OCI-LY7 (cell line): ENCODE results near the gene SARDH. TPM values are rescaled to one million over a fixed set of nuclear protein-coding genes. Genes with fewer than 3 reads are reported as not detected.
A peak's percentile ranks its signal among the peaks of the same experiment; 100 is the strongest.

Experiments
- BruUV-seq: library from RNA; stranded (reverse); fragments of 400-500 nt; replicated peaks from 2 replicates; lab custom pipeline; 2021; lab: Mats Ljungman, UMichigan
- CTCF ChIA-PET: fragments of 300-600 bp; sonication (Branson Sonifier 250); formaldehyde crosslinking; loops from one replicate; lab custom pipeline; 2022; ENCODE audit warnings: antibody characterized with exemption; ENCODE audit not compliant: unreplicated experiment; lab: Charles Lee
- POLR2A ChIA-PET: fragments of 300-600 bp; sonication (Branson Sonifier 250); formaldehyde crosslinking; loops from one replicate; lab custom pipeline; 2022; ENCODE audit warnings: antibody characterized with exemption; lab: Charles Lee
- DNase-seq: peaks from one replicate; pipeline ENCODE4 v3.0.0-alpha.2; 2015; ENCODE audit warnings: low spot score
- H2AFZ ChIP-seq: fragments of 200-600 bp; sonication (generic), shearing (Covaris generic); 2 replicates; pipeline ENCODE4 v1.6.1; 2014; ENCODE audit warnings: mild to moderate bottlenecking, antibody characterized with exemption, low read length, moderate library complexity
- H3K27ac ChIP-seq: fragments of 200-600 bp; sonication (generic); 2 replicates; pipeline ENCODE4 v1.5.1; 2014; ENCODE audit warnings: mixed run types, low read depth, mild to moderate bottlenecking, moderate library complexity, low read length, inconsistent platforms; ENCODE audit not compliant: poor library complexity, severe bottlenecking
- H3K36me3 ChIP-seq: fragments of 200-600 bp; sonication (generic); 2 replicates; pipeline ENCODE4 v1.6.1; 2014; ENCODE audit warnings: mild to moderate bottlenecking, antibody characterized with exemption, low read length, moderate library complexity, mixed read lengths; ENCODE audit not compliant: insufficient read depth
- H3K4me1 ChIP-seq: fragments of 200-600 bp; sonication (generic); 2 replicates; pipeline ENCODE4 v1.5.1; 2014; ENCODE audit warnings: mild to moderate bottlenecking, low read length; ENCODE audit not compliant: insufficient read depth, poor library complexity, severe bottlenecking
- H3K4me2 ChIP-seq: fragments of 200-600 bp; sonication (generic); 2 replicates; pipeline ENCODE4 v1.6.1; 2014; ENCODE audit warnings: mild to moderate bottlenecking, low read length
- H3K4me3 ChIP-seq: fragments of 200-600 bp; sonication (generic); 2 replicates; pipeline ENCODE4 v1.5.1; 2014; ENCODE audit warnings: mild to moderate bottlenecking, low read depth, low read length; ENCODE audit not compliant: poor library complexity, severe bottlenecking
- H3K79me2 ChIP-seq: fragments of 200-600 bp; sonication (generic); 2 replicates; pipeline ENCODE4 v1.6.1; 2016; ENCODE audit warnings: low read depth, mild to moderate bottlenecking, low read length, moderate library complexity, mixed read lengths; ENCODE audit not compliant: insufficient read depth
- H3K9me2 ChIP-seq: fragments of 200-600 bp; sonication (generic); 2 replicates; pipeline ENCODE4 v1.6.1; 2016; ENCODE audit warnings: mild to moderate bottlenecking, low read length, mixed read lengths; ENCODE audit not compliant: insufficient read depth
- H3K9me3 ChIP-seq: fragments of 200-600 bp; sonication (generic); 2 replicates; pipeline ENCODE4 v1.6.1; 2014; ENCODE audit warnings: mild to moderate bottlenecking, mixed run types, low read length, mixed read lengths
- H4K20me1 ChIP-seq: fragments of 200-600 bp; sonication (generic); 2 replicates; pipeline ENCODE4 v1.6.1; 2014; ENCODE audit warnings: mild to moderate bottlenecking, antibody characterized with exemption, low read length, moderate library complexity, mixed read lengths; ENCODE audit not compliant: insufficient read depth
- CTCF ChIP-seq: fragments of 200-600 bp; sonication (generic); conservative IDR thresholded peaks from 2 replicates; pipeline ENCODE4 v1.5.1; 2014; ENCODE audit warnings: mild to moderate bottlenecking, antibody characterized with exemption, low read length, moderate library complexity, mixed read lengths
- EZH2phosphoT487 ChIP-seq: fragments of 200-600 bp; sonication (generic); IDR thresholded peaks from 2 replicates; pipeline ENCODE4 v1.6.1; 2018; ENCODE audit warnings: low read depth, borderline replicate concordance, mild to moderate bottlenecking, mixed run types, antibody characterized with exemption, low read length, moderate library complexity, mixed read lengths
- intact Hi-C: fragments of 100-400 bp; cut with micrococcal nuclease; formaldehyde crosslinking; loops from one replicate; pipeline ENCODE4 v1.10.0; 2022; ENCODE audit not compliant: unreplicated experiment
- total RNA-seq, 2 experiments: library from RNA; depleted of rRNA in 1 of 2; stranded (reverse); fragments of >200 nt in 1 of 2; shearing (Covaris generic) in 1 of 2; gene quantifications; 2 replicates each; pipeline ENCODE4 v1.2.3, GENCODE V29; 2014 to 2022

SARDH gene
- total RNA-seq, 2 experiments from 2014 or later, result 42.8 to 60.8 TPM

GRCh38 chr9:133708246-133709014 lies 29.7 kb downstream of the SARDH start:
- Histone ChIP-seq H3K79me2 (no peaks in the 10 kb centered on the region), H3K9me3 (no peaks in the 10 kb centered on the region), H3K4me3 (no peak overlapping the region), H3K9me2 (no peaks in the 10 kb centered on the region), H4K20me1 (no peaks in the 10 kb centered on the region), H3K36me3 (peaks cover 5% of the 10 kb centered on the region; the same call in 1 of the 2 replicates), H3K27ac (peak overlapping the region; percentile 61), H3K4me1 (peaks cover 83% of the 10 kb centered on the region), H2AFZ (no peak overlapping the region), H3K4me2 (peak overlapping the region; percentile 47)
- POLR2A ChIA-PET, result no interaction called here
- intact Hi-C loops, result no loop called here
- no peak for DNase-seq
- no peak for TF ChIP-seq EZH2phosphoT487
- TF ChIP-seq CTCF, result no peak
- BruUV-seq, result no TSS peak
- CTCF ChIA-PET, result no interaction called here

GRCh38 chr9:133707763-133708245 lies 30.3 kb downstream of the SARDH start:
- intact Hi-C loops, result no loop called here

More at GRCh38 chr9:133707763-133708245, 30.3 kb downstream of the SARDH start:
- H2AFZ ChIP-seq, result no peak overlapping the region
- H3K79me2 ChIP-seq, result no peaks in the 10 kb centered on the region
- POLR2A ChIA-PET, result no interaction called here
- DNase-seq, result no peak
- peaks cover 82% of the 10 kb centered on the region for H3K4me1 ChIP-seq
- H3K4me3 ChIP-seq, result no peak overlapping the region
- CTCF ChIA-PET, result no interaction called here
- H4K20me1 ChIP-seq, result no peaks in the 10 kb centered on the region
- BruUV-seq, result no TSS peak
- 0 out of 2 replicates have a peak overlapping the region, but pooled peaks have one; percentile 26 for H3K4me2 ChIP-seq
- no peaks in the 10 kb centered on the region for H3K9me3 ChIP-seq
- no peaks in the 10 kb centered on the region for H3K9me2 ChIP-seq
- peaks cover 5% of the 10 kb centered on the region; the same call in 1 of the 2 replicates for H3K36me3 ChIP-seq
- TF ChIP-seq EZH2phosphoT487 (no peak), CTCF (no peak)
- H3K27ac ChIP-seq, result no peak overlapping the region
